Keratinocyte (primary cell): ENCODE results near the gene TMEM207. TPM values are rescaled to one million over a fixed set of nuclear protein-coding genes. Genes with fewer than 3 reads are reported as not detected.

Experiments used
- DNase-seq: peaks from one replicate; pipeline ENCODE4 v3.0.0-alpha.2; 2011; ENCODE audit warnings: low read depth, missing footprints, low spot score
- FAIRE-seq: peaks from 2 replicates; lab custom pipeline; 2011; peaks lifted over from hg19 to GRCh38; lab: Jason Lieb, UNC
- H2AFZ ChIP-seq: 2 replicates; pipeline ENCODE4 v1.6.0; 2012; ENCODE audit warnings: low read length, control low read depth, inconsistent platforms; ENCODE audit not compliant: control insufficient read depth
- H3K27ac ChIP-seq: 2 replicates; pipeline ENCODE4 v1.5.1; 2011; ENCODE audit warnings: low read length; ENCODE audit not compliant: control insufficient read depth, insufficient read depth
- H3K27me3 ChIP-seq: 3 replicates; pipeline ENCODE4 v1.6.0; 2011; ENCODE audit warnings: low read length; ENCODE audit not compliant: control insufficient read depth, insufficient read depth; ENCODE audit errors: extremely low read depth
- H3K36me3 ChIP-seq, 2 experiments: 2 replicates in 1 of 2; 3 replicates in 1 of 2; pipeline ENCODE4 v1.5.1; 2011; ENCODE audit warnings: low read length in 2 of 2, mild to moderate bottlenecking in 1 of 2; ENCODE audit not compliant: control insufficient read depth in 2 of 2, insufficient read depth in 2 of 2; ENCODE audit errors: extremely low read depth in 1 of 2
- H3K4me1 ChIP-seq: 3 replicates; pipeline ENCODE4 v1.5.1; 2011; ENCODE audit warnings: low read length; ENCODE audit not compliant: control insufficient read depth, insufficient read depth; ENCODE audit errors: extremely low read depth
- H3K4me2 ChIP-seq: 3 replicates; pipeline ENCODE4 v1.6.0; 2011; ENCODE audit warnings: low read depth, low read length; ENCODE audit not compliant: control insufficient read depth, insufficient read depth; ENCODE audit errors: extremely low read depth
- H3K4me3 ChIP-seq, 3 experiments: fragments of 200-600 bp in 1 of 3; sonication (generic) in 1 of 3; 2 replicates in 2 of 3; 3 replicates in 1 of 3; pipeline ENCODE4 v1.5.1; 2011 to 2016; ENCODE audit warnings: low read length in 3 of 3, mild to moderate bottlenecking in 3 of 3, control low read depth in 2 of 3, inconsistent platforms in 1 of 3, low read depth in 1 of 3, mixed read lengths in 1 of 3, mixed run types in 1 of 3, moderate library complexity in 1 of 3; ENCODE audit not compliant: control insufficient read depth in 2 of 3, insufficient read depth in 2 of 3; ENCODE audit errors: extremely low read depth in 1 of 3
- H3K79me2 ChIP-seq: 2 replicates; pipeline ENCODE4 v1.6.0; 2012; ENCODE audit warnings: low read length; ENCODE audit not compliant: control insufficient read depth, insufficient read depth
- H3K9ac ChIP-seq: 3 replicates; pipeline ENCODE4 v1.6.0; 2011; ENCODE audit warnings: low read length; ENCODE audit not compliant: control insufficient read depth, insufficient read depth; ENCODE audit errors: extremely low read depth
- H3K9me1 ChIP-seq: 3 replicates; pipeline ENCODE4 v1.6.0; 2011; ENCODE audit warnings: low read length; ENCODE audit not compliant: control insufficient read depth, insufficient read depth; ENCODE audit errors: extremely low read depth
- H3K9me3 ChIP-seq: 2 replicates; pipeline ENCODE4 v1.5.1; 2012; ENCODE audit warnings: low read depth, low read length; ENCODE audit not compliant: control insufficient read depth
- H4K20me1 ChIP-seq: 3 replicates; pipeline ENCODE4 v1.6.0; 2011; ENCODE audit warnings: low read length; ENCODE audit not compliant: control insufficient read depth, insufficient read depth; ENCODE audit errors: extremely low read depth
- EZH2 ChIP-seq: IDR thresholded peaks from one replicate; pipeline ENCODE4 v1.6.1; 2012; ENCODE audit warnings: inconsistent platforms, mild to moderate bottlenecking, low read length, moderate library complexity
- dilution Hi-C: fragments of 300-500 bp; cut with MboI; formaldehyde crosslinking; loops from one replicate; pipeline ENCODE4 v1.7.0; 2020; ENCODE audit warnings: low sequenced_read_pairs; ENCODE audit not compliant: extremely low pct_ligation_motif_present
- polyA plus RNA-seq, 5 experiments: library from polyadenylated mRNA; depleted of rRNA in 3 of 5; stranded (reverse) in 3 of 5; stranded (forward) in 1 of 5; unstranded in 1 of 5; fragments of >200 nt; gene quantifications; 1 replicate in 1 of 5; 2 replicates in 3 of 5; 3 replicates in 1 of 5; pipeline versions ENCODE4 v1.2.1 to v1.2.3, GENCODE V29; 2011 to 2012; ENCODE audit warnings: missing spikeins in 2 of 5, low read depth in 1 of 5, low replicate concordance in 1 of 5
- TF ChIP-seq, protein P1 (sequence below), 3 experiments: IDR thresholded peaks in 1 of 3; conservative IDR thresholded peaks in 1 of 3; optimal IDR thresholded peaks in 1 of 3; 2 replicates in 2 of 3; 3 replicates in 1 of 3; pipeline versions ENCODE3 to v1.5.1; 2011; ENCODE audit warnings: low read length in 3 of 3, mild to moderate bottlenecking in 3 of 3, moderate library complexity in 2 of 3, control low read depth in 1 of 3, inconsistent platforms in 1 of 3; ENCODE audit not compliant: insufficient read depth in 2 of 3; ENCODE audit errors: extremely low read depth in 1 of 3

The TMEM207 gene
- polyA plus RNA-seq, 1 donor (not counting 4 experiments of a cell fraction or from before 2014, with no cell fraction given) = not detected

GRCh38 chr3:190495354-190495753, 45.7 kb upstream of the TMEM207 start:
- H3K79me2 ChIP-seq = no peaks in the 10 kb centered on the region
- no peak overlapping the region for H3K27ac ChIP-seq
- no peak for FAIRE-seq
- H3K4me1 ChIP-seq = no peaks in the 10 kb centered on the region
- H2AFZ ChIP-seq = no peak overlapping the region
- DNase-seq = no peak
- dilution Hi-C loops = no loop called here
- TF ChIP-seq, protein P1, sequence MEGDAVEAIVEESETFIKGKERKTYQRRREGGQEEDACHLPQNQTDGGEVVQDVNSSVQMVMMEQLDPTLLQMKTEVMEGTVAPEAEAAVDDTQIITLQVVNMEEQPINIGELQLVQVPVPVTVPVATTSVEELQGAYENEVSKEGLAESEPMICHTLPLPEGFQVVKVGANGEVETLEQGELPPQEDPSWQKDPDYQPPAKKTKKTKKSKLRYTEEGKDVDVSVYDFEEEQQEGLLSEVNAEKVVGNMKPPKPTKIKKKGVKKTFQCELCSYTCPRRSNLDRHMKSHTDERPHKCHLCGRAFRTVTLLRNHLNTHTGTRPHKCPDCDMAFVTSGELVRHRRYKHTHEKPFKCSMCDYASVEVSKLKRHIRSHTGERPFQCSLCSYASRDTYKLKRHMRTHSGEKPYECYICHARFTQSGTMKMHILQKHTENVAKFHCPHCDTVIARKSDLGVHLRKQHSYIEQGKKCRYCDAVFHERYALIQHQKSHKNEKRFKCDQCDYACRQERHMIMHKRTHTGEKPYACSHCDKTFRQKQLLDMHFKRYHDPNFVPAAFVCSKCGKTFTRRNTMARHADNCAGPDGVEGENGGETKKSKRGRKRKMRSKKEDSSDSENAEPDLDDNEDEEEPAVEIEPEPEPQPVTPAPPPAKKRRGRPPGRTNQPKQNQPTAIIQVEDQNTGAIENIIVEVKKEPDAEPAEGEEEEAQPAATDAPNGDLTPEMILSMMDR (optimal IDR thresholded peaks at IDR 0.05 in 1 of 3, IDR thresholded peaks at IDR 0.05 in 1 of 3, conservative IDR thresholded peaks at IDR 0.05 in 1 of 3; ENCODE audit: extremely low read depth in 1 of 3, insufficient read depth in 2 of 3, low read length in 3 of 3) = no peak
- TF ChIP-seq EZH2 = no peak
- no peaks in the 10 kb centered on the region for H3K36me3 ChIP-seq
- H3K4me2 ChIP-seq = no peak overlapping the region
- no peak overlapping the region for H3K9ac ChIP-seq
- H3K9me3 ChIP-seq = no peaks in the 10 kb centered on the region
- H4K20me1 ChIP-seq = no peaks in the 10 kb centered on the region
- H3K4me3 ChIP-seq = no peak overlapping the region
- no peaks in the 10 kb centered on the region for H3K9me1 ChIP-seq
- no peaks in the 10 kb centered on the region for H3K27me3 ChIP-seq

- Histone ChIP-seq H2AFZ (no peak overlapping the region), H3K9ac (no peak overlapping the region), H3K36me3 (no peaks in the 10 kb centered on the region), H3K27ac (no peak overlapping the region), H3K79me2 (no peaks in the 10 kb centered on the region), H3K4me2 (no peak overlapping the region), H4K20me1 (no peaks in the 10 kb centered on the region), H3K9me1 (no peaks in the 10 kb centered on the region), H3K4me3 (no peak overlapping the region), H3K4me1 (no peaks in the 10 kb centered on the region), H3K9me3 (no peaks in the 10 kb centered on the region), H3K27me3 (no peaks in the 10 kb centered on the region)
- dilution Hi-C loops = no loop called here
- FAIRE-seq (no peak), DNase-seq (no peak)
- TF ChIP-seq, protein P1 (optimal IDR thresholded peaks at IDR 0.05 in 1 of 3, IDR thresholded peaks at IDR 0.05 in 1 of 3, conservative IDR thresholded peaks at IDR 0.05 in 1 of 3; ENCODE audit: extremely low read depth in 1 of 3, insufficient read depth in 2 of 3, low read length in 3 of 3) = no peak
- TF ChIP-seq EZH2 = no peak
Measured at GRCh38 chr3:190494907-190495306, 45.2 kb upstream of the TMEM207 start.
